HCT116 (cell line): ENCODE data around the gene RIPOR2. TPM values are rescaled to one million over a fixed set of nuclear protein-coding genes. Genes with fewer than 3 reads are reported as not detected.

ENCODE experiments used
- ATAC-seq: fragments of 200-7000 bp; cut with Tn5 transposase; 2 replicates; pipeline ENCODE4 v1.9.1; 2020; ENCODE audit warnings: mild to moderate bottlenecking, moderate library complexity
- BruUV-seq: library from RNA; stranded (reverse); fragments of 400-500 nt; replicated peaks from 2 replicates; lab custom pipeline; 2021; lab: Mats Ljungman, UMichigan
- CTCF ChIA-PET: fragments of 300-600 bp; sonication (Branson Sonifier 250); formaldehyde crosslinking; loops from one replicate; lab custom pipeline; 2021; ENCODE audit warnings: antibody characterized with exemption; lab: Charles Lee
- POLR2A ChIA-PET: fragments of 300-600, 350-600 bp; sonication (Branson Sonifier 250); formaldehyde crosslinking; loops from one replicate; lab custom pipeline; 2021; ENCODE audit warnings: antibody characterized with exemption; lab: Charles Lee
- RAD21 ChIA-PET, 2 experiments: fragments of 300-600 bp; sonication (Branson Sonifier 250); formaldehyde crosslinking; loops; one replicate each; lab custom pipeline; 2023; ENCODE audit warnings: low total read pairs in 2 of 2; ENCODE audit not compliant: uncharacterized antibody in 2 of 2, unreplicated experiment in 2 of 2, low non-redundant PET in 1 of 2; lab: Charles Lee
- DNase-seq: peaks from one replicate; pipeline ENCODE4 v3.0.0-alpha.2; 2010; ENCODE audit warnings: low read depth, low spot score
- H2AFZ ChIP-seq: fragments of 200-600 bp; shearing (Covaris generic), sonication (generic); 2 replicates; pipeline ENCODE4 v1.6.1; 2017; ENCODE audit warnings: low read depth, mixed run types, mixed read lengths, antibody characterized with exemption, low read length; ENCODE audit not compliant: poor library complexity, severe bottlenecking
- H3K27ac ChIP-seq: 2 replicates; pipeline ENCODE4 v1.5.1; 2012; ENCODE audit warnings: low read depth, low read length
- H3K27me3 ChIP-seq: fragments of 200-600 bp; sonication (generic); 2 replicates; pipeline ENCODE4 v1.6.1; 2016; ENCODE audit warnings: mixed run types, low read length, mixed read lengths; ENCODE audit not compliant: insufficient read depth
- H3K36me3 ChIP-seq, 2 experiments: fragments of 200-500 bp in 1 of 2; fragments of 200-600 bp in 1 of 2; sonication (Bioruptor generic) in 1 of 2; sonication (generic) in 1 of 2; 2 replicates each; pipeline versions ENCODE4 v1.5.1 to v1.6.1; 2014 to 2016; ENCODE audit warnings: low read length in 2 of 2, inconsistent platforms in 1 of 2, mixed read lengths in 1 of 2, mixed run types in 1 of 2; ENCODE audit not compliant: insufficient read depth in 2 of 2, control insufficient read depth in 1 of 2
- H3K4me1 ChIP-seq, 2 experiments: fragments of 200-600 bp in 1 of 2; sonication (generic) in 1 of 2; 2 replicates each; pipeline versions ENCODE4 v1.5.1 to v1.6.1; 2012 to 2017; ENCODE audit warnings: low read length in 2 of 2, inconsistent platforms in 1 of 2, mild to moderate bottlenecking in 1 of 2, mixed read lengths in 1 of 2, mixed run types in 1 of 2, moderate library complexity in 1 of 2; ENCODE audit not compliant: insufficient read depth in 2 of 2, control insufficient read depth in 1 of 2
- H3K4me2 ChIP-seq: fragments of 200-600 bp; sonication (generic); 2 replicates; pipeline ENCODE4 v1.6.1; 2017; ENCODE audit warnings: mixed run types, low read length, mixed read lengths
- H3K4me3 ChIP-seq, 2 experiments: fragments of 200-600 bp in 1 of 2; sonication (generic) in 1 of 2; replicated peaks in 1 of 2; 2 replicates each; pipeline ENCODE4 v1.5.1; 2011 to 2016; ENCODE audit warnings: low read length in 2 of 2, control low read depth in 1 of 2, low read depth in 1 of 2, mild to moderate bottlenecking in 1 of 2, mixed read lengths in 1 of 2, mixed run types in 1 of 2
- H3K79me2 ChIP-seq: fragments of 200-600 bp; sonication (generic); 2 replicates; pipeline ENCODE4 v1.6.1; 2017; ENCODE audit warnings: mild to moderate bottlenecking, mixed run types, low read length, moderate library complexity, mixed read lengths; ENCODE audit not compliant: insufficient read depth
- H3K9ac ChIP-seq: fragments of 200-600 bp; sonication (generic); 2 replicates; pipeline ENCODE4 v1.6.1; 2016; ENCODE audit warnings: low read length, mixed read lengths
- H3K9me2 ChIP-seq: fragments of 200-600 bp; sonication (generic), shearing (Covaris generic); 2 replicates; pipeline ENCODE4 v1.6.1; 2017; ENCODE audit warnings: mixed run types, mild to moderate bottlenecking, moderate library complexity; ENCODE audit not compliant: insufficient read depth
- H3K9me3 ChIP-seq, 2 experiments: fragments of 200-500 bp in 1 of 2; fragments of 200-600 bp in 1 of 2; sonication (Bioruptor generic) in 1 of 2; sonication (generic) in 1 of 2; 2 replicates each; pipeline ENCODE4 v1.6.1; 2014 to 2017; ENCODE audit warnings: low read length in 2 of 2, mixed read lengths in 2 of 2, inconsistent platforms in 1 of 2, low read depth in 1 of 2, mild to moderate bottlenecking in 1 of 2, mixed run types in 1 of 2, moderate library complexity in 1 of 2; ENCODE audit not compliant: control insufficient read depth in 1 of 2, insufficient read depth in 1 of 2
- H4K20me1 ChIP-seq: fragments of 200-600 bp; sonication (generic), shearing (Covaris generic); 2 replicates; pipeline ENCODE4 v1.6.1; 2017; ENCODE audit warnings: mixed run types, mild to moderate bottlenecking, moderate library complexity; ENCODE audit not compliant: insufficient read depth
- CBX3 ChIP-seq: IDR thresholded peaks from 2 replicates; pipeline ENCODE4 v1.6.1; 2012; ENCODE audit warnings: low read depth
- CEBPB ChIP-seq: IDR thresholded peaks from 2 replicates; pipeline ENCODE4 v1.6.1; 2012; ENCODE audit warnings: low read depth
- EZH2 ChIP-seq: fragments of 200-600 bp; sonication (generic); IDR thresholded peaks from 2 replicates; pipeline ENCODE4 v1.6.1; 2017; ENCODE audit warnings: antibody characterized with exemption, mixed run types
- EZH2phosphoT487 ChIP-seq: fragments of 200-600 bp; IDR thresholded peaks from 2 replicates; pipeline ENCODE4 v1.6.1; 2018; ENCODE audit warnings: antibody characterized with exemption, borderline replicate concordance
- JUND ChIP-seq: IDR thresholded peaks from 2 replicates; pipeline ENCODE4 v1.6.1; 2012
- POLR2A ChIP-seq: IDR thresholded peaks from 2 replicates; pipeline ENCODE4 v1.7.0; 2011; ENCODE audit warnings: borderline replicate concordance; ENCODE audit not compliant: insufficient read depth, insufficient read length; ENCODE audit errors: extremely low read depth
- RAD21 ChIP-seq: IDR thresholded peaks from 2 replicates; pipeline ENCODE4 v1.6.1; 2012; ENCODE audit warnings: low read depth, mild to moderate bottlenecking
- SIN3A ChIP-seq: IDR thresholded peaks from 2 replicates; pipeline ENCODE4 v1.6.1; 2012; ENCODE audit warnings: low read depth
- SRF ChIP-seq: IDR thresholded peaks from 2 replicates; pipeline ENCODE4 v1.6.1; 2012; ENCODE audit warnings: low read depth
- TCF7L2 ChIP-seq: IDR thresholded peaks from 2 replicates; pipeline ENCODE4 v1.7.0; 2011; ENCODE audit warnings: borderline replicate concordance, inconsistent platforms; ENCODE audit not compliant: insufficient read depth, insufficient read length; ENCODE audit errors: extremely low read depth
- ZNF274 ChIP-seq: fragments of 200-500 bp; sonication (Bioruptor generic); IDR thresholded peaks from 2 replicates; pipeline ENCODE4 v1.6.1; 2014; ENCODE audit warnings: mild to moderate bottlenecking, low read depth, low read length, inconsistent platforms
- intact Hi-C: fragments of 100-400 bp; cut with micrococcal nuclease; formaldehyde crosslinking; loops from 2 replicates; pipeline ENCODE4 v1.10.0; 2022
- total RNA-seq: library from RNA; stranded (reverse); gene quantifications from one replicate; pipeline ENCODE4 v1.2.1, GENCODE V29; 2021; ENCODE audit not compliant: unreplicated experiment
- TF ChIP-seq, protein P1 (sequence below): IDR thresholded peaks from 2 replicates; pipeline ENCODE4 v1.6.1; 2012
- TF ChIP-seq, protein P2 (sequence below): IDR thresholded peaks from 2 replicates; pipeline ENCODE4 v1.6.1; 2012
- TF ChIP-seq, protein P3 (sequence below): IDR thresholded peaks from 2 replicates; pipeline ENCODE4 v1.6.1; 2012; ENCODE audit warnings: low read depth
- TF ChIP-seq, protein P4 (sequence below): IDR thresholded peaks from 2 replicates; pipeline ENCODE4 v1.6.1; 2011; ENCODE audit warnings: mild to moderate bottlenecking, low read length, moderate library complexity; ENCODE audit not compliant: insufficient replicate concordance; ENCODE audit errors: extremely low read depth
- TF ChIP-seq, protein P5 (sequence below), 3 experiments: fragments of 200-600 bp in 1 of 3; sonication (generic) in 1 of 3; IDR thresholded peaks in 2 of 3; conservative IDR thresholded peaks in 1 of 3; 2 replicates each; pipeline ENCODE4 v1.5.1; 2012 to 2017; ENCODE audit warnings: low read depth in 2 of 3, low read length in 2 of 3, antibody characterized with exemption in 1 of 3, borderline replicate concordance in 1 of 3, control low read depth in 1 of 3, mild to moderate bottlenecking in 1 of 3, mixed read lengths in 1 of 3, mixed run types in 1 of 3, moderate library complexity in 1 of 3; ENCODE audit not compliant: insufficient read depth in 1 of 3

The RIPOR2 gene
- total RNA-seq, 1 experiment from 2014 or later: 0.44 TPM

DNA sequence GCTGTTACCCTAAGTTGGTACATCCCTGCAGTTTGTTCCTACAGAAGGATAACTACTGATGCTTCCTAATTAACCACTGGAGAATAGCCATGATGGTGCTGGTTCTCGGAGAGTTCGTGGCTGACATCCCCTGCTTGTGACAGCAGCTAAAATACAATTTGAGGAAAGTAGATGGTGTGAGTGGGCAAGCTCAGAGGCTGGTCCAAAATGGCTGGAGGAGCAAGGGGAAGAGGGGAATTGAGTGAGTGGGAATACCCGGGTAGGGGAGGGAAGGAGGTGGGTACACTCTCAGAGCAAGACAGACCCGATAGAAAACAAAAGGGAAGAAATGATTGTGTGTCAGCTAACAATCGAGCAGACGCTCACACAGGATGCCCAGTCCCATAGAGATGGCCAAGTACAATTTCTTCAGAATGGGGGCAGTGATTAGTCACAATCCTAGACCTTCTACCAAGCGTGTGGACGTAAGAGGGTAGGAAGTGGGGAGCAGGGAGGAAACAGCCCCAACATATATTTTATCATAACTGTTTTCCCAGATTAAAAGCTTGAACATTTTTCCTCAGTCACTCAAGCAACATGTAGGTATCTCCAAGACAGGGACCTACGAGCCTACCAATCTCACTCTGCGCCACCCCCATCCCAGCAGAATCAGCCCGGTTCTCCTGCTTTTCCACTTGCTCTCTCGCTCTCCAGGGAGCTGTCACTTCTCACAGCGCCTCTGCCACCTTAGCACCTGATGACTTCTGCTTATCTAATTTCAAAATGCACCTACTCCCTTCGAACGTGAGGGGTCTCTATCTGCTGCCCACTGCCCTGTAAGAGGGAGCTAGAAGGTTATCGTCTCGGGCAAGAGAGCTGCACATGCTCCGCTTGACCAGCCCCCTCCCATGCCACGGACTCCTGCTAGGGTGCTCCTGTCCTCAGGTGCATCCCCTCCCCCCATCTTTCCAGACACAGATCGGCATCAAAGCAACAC lies 26.2 kb downstream of the RIPOR2 start:
- Histone ChIP-seq H3K79me2 (no peaks in the 10 kb centered on the region), H3K27ac (no peak overlapping the region), H3K4me2 (no peak overlapping the region), H3K9ac (no peak overlapping the region), H3K4me1 (no peaks in the 10 kb centered on the region), H3K9me2 (no peaks in the 10 kb centered on the region), H3K9me3 (no peaks in the 10 kb centered on the region), H3K27me3 (peaks cover 4% of the 10 kb centered on the region; the same call in 1 of the 2 replicates), H2AFZ (no peak overlapping the region), H3K36me3 (no peaks in the 10 kb centered on the region), H4K20me1 (no peaks in the 10 kb centered on the region), H3K4me3 (no peak overlapping the region)
- ChIA-PET POLR2A (no interaction called here), RAD21 (no interaction called here), CTCF (no interaction called here)
- no TSS peak for BruUV-seq
- DNase-seq (no peak), ATAC-seq (no peak)
- intact Hi-C loops: no loop called here
- TF ChIP-seq ZNF274 (no peak), EZH2phosphoT487 (no peak), JUND (no peak), CBX3 (no peak), EZH2 (no peak), SIN3A (no peak), POLR2A (no peak), RAD21 (no peak), SRF (no peak), TCF7L2 (no peak), CEBPB (no peak)
- TF ChIP-seq, protein P1, sequence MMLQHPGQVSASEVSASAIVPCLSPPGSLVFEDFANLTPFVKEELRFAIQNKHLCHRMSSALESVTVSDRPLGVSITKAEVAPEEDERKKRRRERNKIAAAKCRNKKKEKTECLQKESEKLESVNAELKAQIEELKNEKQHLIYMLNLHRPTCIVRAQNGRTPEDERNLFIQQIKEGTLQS: no peak
- TF ChIP-seq, protein P2, sequence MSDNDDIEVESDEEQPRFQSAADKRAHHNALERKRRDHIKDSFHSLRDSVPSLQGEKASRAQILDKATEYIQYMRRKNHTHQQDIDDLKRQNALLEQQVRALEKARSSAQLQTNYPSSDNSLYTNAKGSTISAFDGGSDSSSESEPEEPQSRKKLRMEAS: no peak
- TF ChIP-seq, protein P3, sequence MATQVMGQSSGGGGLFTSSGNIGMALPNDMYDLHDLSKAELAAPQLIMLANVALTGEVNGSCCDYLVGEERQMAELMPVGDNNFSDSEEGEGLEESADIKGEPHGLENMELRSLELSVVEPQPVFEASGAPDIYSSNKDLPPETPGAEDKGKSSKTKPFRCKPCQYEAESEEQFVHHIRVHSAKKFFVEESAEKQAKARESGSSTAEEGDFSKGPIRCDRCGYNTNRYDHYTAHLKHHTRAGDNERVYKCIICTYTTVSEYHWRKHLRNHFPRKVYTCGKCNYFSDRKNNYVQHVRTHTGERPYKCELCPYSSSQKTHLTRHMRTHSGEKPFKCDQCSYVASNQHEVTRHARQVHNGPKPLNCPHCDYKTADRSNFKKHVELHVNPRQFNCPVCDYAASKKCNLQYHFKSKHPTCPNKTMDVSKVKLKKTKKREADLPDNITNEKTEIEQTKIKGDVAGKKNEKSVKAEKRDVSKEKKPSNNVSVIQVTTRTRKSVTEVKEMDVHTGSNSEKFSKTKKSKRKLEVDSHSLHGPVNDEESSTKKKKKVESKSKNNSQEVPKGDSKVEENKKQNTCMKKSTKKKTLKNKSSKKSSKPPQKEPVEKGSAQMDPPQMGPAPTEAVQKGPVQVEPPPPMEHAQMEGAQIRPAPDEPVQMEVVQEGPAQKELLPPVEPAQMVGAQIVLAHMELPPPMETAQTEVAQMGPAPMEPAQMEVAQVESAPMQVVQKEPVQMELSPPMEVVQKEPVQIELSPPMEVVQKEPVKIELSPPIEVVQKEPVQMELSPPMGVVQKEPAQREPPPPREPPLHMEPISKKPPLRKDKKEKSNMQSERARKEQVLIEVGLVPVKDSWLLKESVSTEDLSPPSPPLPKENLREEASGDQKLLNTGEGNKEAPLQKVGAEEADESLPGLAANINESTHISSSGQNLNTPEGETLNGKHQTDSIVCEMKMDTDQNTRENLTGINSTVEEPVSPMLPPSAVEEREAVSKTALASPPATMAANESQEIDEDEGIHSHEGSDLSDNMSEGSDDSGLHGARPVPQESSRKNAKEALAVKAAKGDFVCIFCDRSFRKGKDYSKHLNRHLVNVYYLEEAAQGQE: no peak
- TF ChIP-seq, protein P4, sequence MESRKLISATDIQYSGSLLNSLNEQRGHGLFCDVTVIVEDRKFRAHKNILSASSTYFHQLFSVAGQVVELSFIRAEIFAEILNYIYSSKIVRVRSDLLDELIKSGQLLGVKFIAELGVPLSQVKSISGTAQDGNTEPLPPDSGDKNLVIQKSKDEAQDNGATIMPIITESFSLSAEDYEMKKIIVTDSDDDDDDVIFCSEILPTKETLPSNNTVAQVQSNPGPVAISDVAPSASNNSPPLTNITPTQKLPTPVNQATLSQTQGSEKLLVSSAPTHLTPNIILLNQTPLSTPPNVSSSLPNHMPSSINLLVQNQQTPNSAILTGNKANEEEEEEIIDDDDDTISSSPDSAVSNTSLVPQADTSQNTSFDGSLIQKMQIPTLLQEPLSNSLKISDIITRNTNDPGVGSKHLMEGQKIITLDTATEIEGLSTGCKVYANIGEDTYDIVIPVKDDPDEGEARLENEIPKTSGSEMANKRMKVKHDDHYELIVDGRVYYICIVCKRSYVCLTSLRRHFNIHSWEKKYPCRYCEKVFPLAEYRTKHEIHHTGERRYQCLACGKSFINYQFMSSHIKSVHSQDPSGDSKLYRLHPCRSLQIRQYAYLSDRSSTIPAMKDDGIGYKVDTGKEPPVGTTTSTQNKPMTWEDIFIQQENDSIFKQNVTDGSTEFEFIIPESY: no peak
- TF ChIP-seq, protein P5, sequence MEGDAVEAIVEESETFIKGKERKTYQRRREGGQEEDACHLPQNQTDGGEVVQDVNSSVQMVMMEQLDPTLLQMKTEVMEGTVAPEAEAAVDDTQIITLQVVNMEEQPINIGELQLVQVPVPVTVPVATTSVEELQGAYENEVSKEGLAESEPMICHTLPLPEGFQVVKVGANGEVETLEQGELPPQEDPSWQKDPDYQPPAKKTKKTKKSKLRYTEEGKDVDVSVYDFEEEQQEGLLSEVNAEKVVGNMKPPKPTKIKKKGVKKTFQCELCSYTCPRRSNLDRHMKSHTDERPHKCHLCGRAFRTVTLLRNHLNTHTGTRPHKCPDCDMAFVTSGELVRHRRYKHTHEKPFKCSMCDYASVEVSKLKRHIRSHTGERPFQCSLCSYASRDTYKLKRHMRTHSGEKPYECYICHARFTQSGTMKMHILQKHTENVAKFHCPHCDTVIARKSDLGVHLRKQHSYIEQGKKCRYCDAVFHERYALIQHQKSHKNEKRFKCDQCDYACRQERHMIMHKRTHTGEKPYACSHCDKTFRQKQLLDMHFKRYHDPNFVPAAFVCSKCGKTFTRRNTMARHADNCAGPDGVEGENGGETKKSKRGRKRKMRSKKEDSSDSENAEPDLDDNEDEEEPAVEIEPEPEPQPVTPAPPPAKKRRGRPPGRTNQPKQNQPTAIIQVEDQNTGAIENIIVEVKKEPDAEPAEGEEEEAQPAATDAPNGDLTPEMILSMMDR (IDR thresholded peaks at IDR 0.05 in 2 of 3, conservative IDR thresholded peaks at IDR 0.05 in 1 of 3; ENCODE audit: borderline replicate concordance in 1 of 3, insufficient read depth in 1 of 3, low read depth in 2 of 3, low read length in 2 of 3): no peak
